ENCODE measurements around the gene ZNF784. TPM values are rescaled to one million over a fixed set of nuclear protein-coding genes. Genes with fewer than 3 reads are reported as not detected.

Gene ZNF784
- total and polyA plus RNA-seq, 9 of the 15 experiments (the other 6 are each of a cell fraction or from before 2014, with no cell fraction given), result 0.14 to 6.1 (median 2.1) TPM

DNA sequence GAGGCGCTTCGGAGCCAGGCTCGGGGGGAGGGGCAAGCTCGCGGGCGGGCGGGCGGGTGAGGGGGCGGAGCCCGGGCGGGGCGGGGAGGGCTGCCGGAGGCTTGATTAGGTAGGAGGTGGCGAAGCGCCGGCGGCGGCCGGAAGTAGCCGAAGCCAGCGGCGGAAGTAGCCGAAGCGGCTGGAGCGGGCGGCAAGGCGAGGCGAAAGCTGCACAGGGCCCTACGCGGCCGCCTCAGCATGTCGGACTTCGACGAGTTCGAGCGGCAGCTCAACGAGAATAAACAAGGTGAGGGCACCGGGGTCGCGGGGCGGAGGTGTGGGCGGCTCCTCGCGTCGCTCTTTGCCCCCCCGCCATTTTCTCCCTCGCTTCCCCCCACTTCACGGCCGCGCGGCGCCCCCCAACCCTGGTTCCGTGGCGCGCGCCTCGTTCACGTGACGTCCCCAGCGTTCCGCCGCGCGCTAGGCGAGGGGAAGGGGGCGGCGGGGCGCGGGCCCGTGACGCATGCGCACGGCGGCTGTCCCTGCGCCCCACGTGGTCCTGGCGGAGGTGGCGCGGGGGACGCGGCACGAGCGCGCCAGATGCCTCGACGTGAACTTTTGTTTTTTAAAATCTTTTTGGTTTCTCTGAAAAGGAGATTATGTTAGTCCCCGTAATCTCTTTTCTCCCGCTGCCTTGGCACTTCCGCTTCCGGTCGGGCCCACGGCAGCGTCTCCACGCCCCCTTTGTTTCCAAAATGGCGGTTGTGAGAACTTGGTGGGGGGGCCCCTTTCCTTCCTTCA is 30.7 kb upstream of the ZNF784 start, which contains the start of gene U2AF2 (continued):
- TF ChIP-seq ZFP36 (IDR thresholded peaks at IDR 0.05; ENCODE audit: low read depth, low read length, partially characterized antibody) (no peak), TCFL5 (CRISPR knock-in tag; conservative IDR thresholded peaks at IDR 0.05) (no peak), ELF1 (tag; IDR thresholded peaks at IDR 0.05) (peak; percentile 92), RAD21 (CRISPR knock-in tag; conservative IDR thresholded peaks at IDR 0.05 in 1 of 2, IDR thresholded peaks at IDR 0.05 in 1 of 2) (0 out of 4 replicates have a peak, but pooled peaks of 1 of the 2 experiments have one; percentile 13), BDP1 (IDR thresholded peaks at IDR 0.05; ENCODE audit: insufficient read depth, insufficient read length) (no peak), MCM7 (IDR thresholded peaks at IDR 0.05) (no peak), SMAD3 (CRISPR knock-in tag; conservative IDR thresholded peaks at IDR 0.05) (no peak), TEAD2 (tag; IDR thresholded peaks at IDR 0.05) (no peak), PHF8 (IDR thresholded peaks at IDR 0.05; ENCODE audit: borderline replicate concordance, low read length) (peak; percentile 81; the same call in 1 of the 2 replicates), GABPB1 (CRISPR knock-in tag; IDR thresholded peaks at IDR 0.05) (peak; percentile 90), NR2C2 (CRISPR knock-in tag; IDR thresholded peaks at IDR 0.05) (peak; percentile 78), NR2C2 (tag; IDR thresholded peaks at IDR 0.05) (peak; percentile 77), ZNF274 (IDR thresholded peaks at IDR 0.05; ENCODE audit: borderline replicate concordance, low read depth, low read length) (no peak), CBX5 (IDR thresholded peaks at IDR 0.05; ENCODE audit: borderline replicate concordance, low read depth) (no peak), ZBTB17 (CRISPR knock-in tag; IDR thresholded peaks at IDR 0.05) (no peak)
- TF ChIP-seq, protein P1, sequence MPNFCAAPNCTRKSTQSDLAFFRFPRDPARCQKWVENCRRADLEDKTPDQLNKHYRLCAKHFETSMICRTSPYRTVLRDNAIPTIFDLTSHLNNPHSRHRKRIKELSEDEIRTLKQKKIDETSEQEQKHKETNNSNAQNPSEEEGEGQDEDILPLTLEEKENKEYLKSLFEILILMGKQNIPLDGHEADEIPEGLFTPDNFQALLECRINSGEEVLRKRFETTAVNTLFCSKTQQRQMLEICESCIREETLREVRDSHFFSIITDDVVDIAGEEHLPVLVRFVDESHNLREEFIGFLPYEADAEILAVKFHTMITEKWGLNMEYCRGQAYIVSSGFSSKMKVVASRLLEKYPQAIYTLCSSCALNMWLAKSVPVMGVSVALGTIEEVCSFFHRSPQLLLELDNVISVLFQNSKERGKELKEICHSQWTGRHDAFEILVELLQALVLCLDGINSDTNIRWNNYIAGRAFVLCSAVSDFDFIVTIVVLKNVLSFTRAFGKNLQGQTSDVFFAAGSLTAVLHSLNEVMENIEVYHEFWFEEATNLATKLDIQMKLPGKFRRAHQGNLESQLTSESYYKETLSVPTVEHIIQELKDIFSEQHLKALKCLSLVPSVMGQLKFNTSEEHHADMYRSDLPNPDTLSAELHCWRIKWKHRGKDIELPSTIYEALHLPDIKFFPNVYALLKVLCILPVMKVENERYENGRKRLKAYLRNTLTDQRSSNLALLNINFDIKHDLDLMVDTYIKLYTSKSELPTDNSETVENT (CRISPR knock-in tag; IDR thresholded peaks at IDR 0.05), result peak; percentile 66; the same call in 1 of the 2 replicates
- TF ChIP-seq, protein P2, sequence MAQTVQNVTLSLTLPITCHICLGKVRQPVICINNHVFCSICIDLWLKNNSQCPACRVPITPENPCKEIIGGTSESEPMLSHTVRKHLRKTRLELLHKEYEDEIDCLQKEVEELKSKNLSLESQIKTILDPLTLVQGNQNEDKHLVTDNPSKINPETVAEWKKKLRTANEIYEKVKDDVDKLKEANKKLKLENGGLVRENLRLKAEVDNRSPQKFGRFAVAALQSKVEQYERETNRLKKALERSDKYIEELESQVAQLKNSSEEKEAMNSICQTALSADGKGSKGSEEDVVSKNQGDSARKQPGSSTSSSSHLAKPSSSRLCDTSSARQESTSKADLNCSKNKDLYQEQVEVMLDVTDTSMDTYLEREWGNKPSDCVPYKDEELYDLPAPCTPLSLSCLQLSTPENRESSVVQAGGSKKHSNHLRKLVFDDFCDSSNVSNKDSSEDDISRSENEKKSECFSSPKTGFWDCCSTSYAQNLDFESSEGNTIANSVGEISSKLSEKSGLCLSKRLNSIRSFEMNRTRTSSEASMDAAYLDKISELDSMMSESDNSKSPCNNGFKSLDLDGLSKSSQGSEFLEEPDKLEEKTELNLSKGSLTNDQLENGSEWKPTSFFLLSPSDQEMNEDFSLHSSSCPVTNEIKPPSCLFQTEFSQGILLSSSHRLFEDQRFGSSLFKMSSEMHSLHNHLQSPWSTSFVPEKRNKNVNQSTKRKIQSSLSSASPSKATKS (CRISPR knock-in tag; IDR thresholded peaks at IDR 0.05), result no peak
- TF ChIP-seq, protein P3, sequence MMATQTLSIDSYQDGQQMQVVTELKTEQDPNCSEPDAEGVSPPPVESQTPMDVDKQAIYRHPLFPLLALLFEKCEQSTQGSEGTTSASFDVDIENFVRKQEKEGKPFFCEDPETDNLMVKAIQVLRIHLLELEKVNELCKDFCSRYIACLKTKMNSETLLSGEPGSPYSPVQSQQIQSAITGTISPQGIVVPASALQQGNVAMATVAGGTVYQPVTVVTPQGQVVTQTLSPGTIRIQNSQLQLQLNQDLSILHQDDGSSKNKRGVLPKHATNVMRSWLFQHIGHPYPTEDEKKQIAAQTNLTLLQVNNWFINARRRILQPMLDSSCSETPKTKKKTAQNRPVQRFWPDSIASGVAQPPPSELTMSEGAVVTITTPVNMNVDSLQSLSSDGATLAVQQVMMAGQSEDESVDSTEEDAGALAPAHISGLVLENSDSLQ (IDR thresholded peaks at IDR 0.05), result no peak; the same call in 1 of the 2 replicates
- TF ChIP-seq, protein P4, sequence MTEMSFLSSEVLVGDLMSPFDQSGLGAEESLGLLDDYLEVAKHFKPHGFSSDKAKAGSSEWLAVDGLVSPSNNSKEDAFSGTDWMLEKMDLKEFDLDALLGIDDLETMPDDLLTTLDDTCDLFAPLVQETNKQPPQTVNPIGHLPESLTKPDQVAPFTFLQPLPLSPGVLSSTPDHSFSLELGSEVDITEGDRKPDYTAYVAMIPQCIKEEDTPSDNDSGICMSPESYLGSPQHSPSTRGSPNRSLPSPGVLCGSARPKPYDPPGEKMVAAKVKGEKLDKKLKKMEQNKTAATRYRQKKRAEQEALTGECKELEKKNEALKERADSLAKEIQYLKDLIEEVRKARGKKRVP (CRISPR knock-in tag; IDR thresholded peaks at IDR 0.05), result no peak; the same call in 1 of the 2 replicates
- TF ChIP-seq, protein P5, sequence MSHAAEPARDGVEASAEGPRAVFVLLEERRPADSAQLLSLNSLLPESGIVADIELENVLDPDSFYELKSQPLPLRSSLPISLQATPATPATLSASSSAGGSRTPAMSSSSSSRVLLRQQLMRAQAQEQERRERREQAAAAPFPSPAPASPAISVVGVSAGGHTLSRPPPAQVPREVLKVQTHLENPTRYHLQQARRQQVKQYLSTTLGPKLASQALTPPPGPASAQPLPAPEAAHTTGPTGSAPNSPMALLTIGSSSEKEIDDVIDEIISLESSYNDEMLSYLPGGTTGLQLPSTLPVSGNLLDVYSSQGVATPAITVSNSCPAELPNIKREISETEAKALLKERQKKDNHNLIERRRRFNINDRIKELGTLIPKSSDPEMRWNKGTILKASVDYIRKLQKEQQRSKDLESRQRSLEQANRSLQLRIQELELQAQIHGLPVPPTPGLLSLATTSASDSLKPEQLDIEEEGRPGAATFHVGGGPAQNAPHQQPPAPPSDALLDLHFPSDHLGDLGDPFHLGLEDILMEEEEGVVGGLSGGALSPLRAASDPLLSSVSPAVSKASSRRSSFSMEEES (CRISPR knock-in tag; IDR thresholded peaks at IDR 0.05), result peak; percentile 73

Data from K562 (cell line).